MCF 10A (cell line): ENCODE results near the gene STAT4. TPM values are rescaled to one million over a fixed set of nuclear protein-coding genes. Genes with fewer than 3 reads are reported as not detected.

ENCODE experiments used
- BruUV-seq: library from RNA; stranded (reverse); fragments of 400-500 nt; replicated peaks from 2 replicates; lab custom pipeline; 2021; lab: Mats Ljungman, UMichigan
- CTCF ChIA-PET: fragments of 300-600 bp; sonication (Branson Sonifier 250); formaldehyde crosslinking; extraction: SDS; loops from one replicate; lab custom pipeline; 2021; ENCODE audit warnings: antibody characterized with exemption, inconsistent platforms; lab: Yijun Ruan, JAX
- POLR2A ChIA-PET: fragments of 300-600, 350-650 bp; sonication (Branson Sonifier 250); formaldehyde crosslinking; extraction: SDS; loops from one replicate; lab custom pipeline; 2020; ENCODE audit warnings: antibody characterized with exemption, inconsistent platforms; lab: Yijun Ruan, JAX
- DNase-seq: peaks from one replicate; pipeline ENCODE4 v3.0.0-alpha.2; 2018; ENCODE audit not compliant: unreplicated experiment
- H3K27ac Mint-ChIP-seq: one replicate; pipeline ENCODE4 v1.8.0; 2022; ENCODE audit warnings: mild to moderate bottlenecking, low read depth, mixed read lengths; ENCODE audit not compliant: unreplicated experiment
- H3K27me3 Mint-ChIP-seq: one replicate; pipeline ENCODE4 v1.8.0; 2022; ENCODE audit warnings: mixed read lengths; ENCODE audit not compliant: insufficient read depth, unreplicated experiment
- H3K36me3 Mint-ChIP-seq: one replicate; pipeline ENCODE4 v1.8.0; 2022; ENCODE audit warnings: mild to moderate bottlenecking, moderate library complexity, mixed read lengths; ENCODE audit not compliant: insufficient read depth, unreplicated experiment
- H3K4me1 Mint-ChIP-seq: one replicate; pipeline ENCODE4 v1.8.0; 2022; ENCODE audit warnings: mixed read lengths; ENCODE audit not compliant: insufficient read depth, unreplicated experiment
- H3K4me3 Mint-ChIP-seq: one replicate; pipeline ENCODE4 v1.8.0; 2022; ENCODE audit warnings: mild to moderate bottlenecking, moderate library complexity, mixed read lengths; ENCODE audit not compliant: unreplicated experiment
- H3K9me3 Mint-ChIP-seq: one replicate; pipeline ENCODE4 v1.8.0; 2022; ENCODE audit warnings: mixed read lengths; ENCODE audit not compliant: unreplicated experiment
- intact Hi-C: fragments of 100-400 bp; cut with micrococcal nuclease; formaldehyde crosslinking; loops from 2 replicates; pipeline ENCODE4 v1.14.1; 2022
- total RNA-seq: library from RNA; stranded (reverse); gene quantifications from 2 replicates; pipeline ENCODE4 v1.2.3, GENCODE V29; 2022
- TF ChIP-seq, protein P1 (sequence below): fragments of 200-600 bp; IDR thresholded peaks from one replicate; pipeline ENCODE4 v1.8.0; 2022; ENCODE audit warnings: antibody characterized with exemption, mild to moderate bottlenecking; ENCODE audit not compliant: unreplicated experiment

STAT4 gene
- total RNA-seq, 1 experiment from 2014 or later, result 1.4 TPM

- BruUV-seq, result no TSS peak
- POLR2A ChIA-PET, result interaction anchor here (9.8 kb wide), 1 partner anchor 25 kb away, joined by 89 read pairs; no protein-coding TSS in a partner anchor
- CTCF ChIA-PET, result interaction anchor here (1.0 kb wide), 1 partner anchor 9 kb away, joined by 3 read pairs; no protein-coding TSS in a partner anchor
- DNase-seq, result no peak
- Mint-ChIP-seq H3K4me1 (peaks cover 29% of the 10 kb centered on the region), H3K36me3 (no peaks in the 10 kb centered on the region), H3K27me3 (no peaks in the 10 kb centered on the region), H3K27ac (no peak overlapping the region), H3K4me3 (no peak overlapping the region), H3K9me3 (no peaks in the 10 kb centered on the region)
- intact Hi-C loops, result no loop called here
- TF ChIP-seq, protein P1, sequence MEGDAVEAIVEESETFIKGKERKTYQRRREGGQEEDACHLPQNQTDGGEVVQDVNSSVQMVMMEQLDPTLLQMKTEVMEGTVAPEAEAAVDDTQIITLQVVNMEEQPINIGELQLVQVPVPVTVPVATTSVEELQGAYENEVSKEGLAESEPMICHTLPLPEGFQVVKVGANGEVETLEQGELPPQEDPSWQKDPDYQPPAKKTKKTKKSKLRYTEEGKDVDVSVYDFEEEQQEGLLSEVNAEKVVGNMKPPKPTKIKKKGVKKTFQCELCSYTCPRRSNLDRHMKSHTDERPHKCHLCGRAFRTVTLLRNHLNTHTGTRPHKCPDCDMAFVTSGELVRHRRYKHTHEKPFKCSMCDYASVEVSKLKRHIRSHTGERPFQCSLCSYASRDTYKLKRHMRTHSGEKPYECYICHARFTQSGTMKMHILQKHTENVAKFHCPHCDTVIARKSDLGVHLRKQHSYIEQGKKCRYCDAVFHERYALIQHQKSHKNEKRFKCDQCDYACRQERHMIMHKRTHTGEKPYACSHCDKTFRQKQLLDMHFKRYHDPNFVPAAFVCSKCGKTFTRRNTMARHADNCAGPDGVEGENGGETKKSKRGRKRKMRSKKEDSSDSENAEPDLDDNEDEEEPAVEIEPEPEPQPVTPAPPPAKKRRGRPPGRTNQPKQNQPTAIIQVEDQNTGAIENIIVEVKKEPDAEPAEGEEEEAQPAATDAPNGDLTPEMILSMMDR, result no peak
These were observed 46.3 kb upstream of the STAT4 start for GRCh38 chr2:191197096-191197495.

GRCh38 chr2:191195021-191195420 is 44.2 kb upstream of the STAT4 start:
- Mint-ChIP-seq H3K4me3 (no peak overlapping the region), H3K9me3 (no peaks in the 10 kb centered on the region), H3K27ac (peak overlapping the region; percentile 94), H3K4me1 (peaks cover 18% of the 10 kb centered on the region), H3K27me3 (no peaks in the 10 kb centered on the region), H3K36me3 (no peaks in the 10 kb centered on the region)
- TF ChIP-seq, protein P1, result no peak
- intact Hi-C loops, result no loop called here
- ChIA-PET CTCF (interaction anchor here (0.7 to 1.4 kb wide), 3 partner anchors 17 to 327 kb away, joined by 3 to 4 read pairs (median 3); no protein-coding TSS in a partner anchor), POLR2A (interaction anchor here (0.7 to 9.8 kb wide), 4 partner anchors 9 to 128 kb away, joined by 3 to 89 read pairs (median 3); no protein-coding TSS in a partner anchor)
- BruUV-seq, result no TSS peak
- DNase-seq, result peak; percentile 58

DNA sequence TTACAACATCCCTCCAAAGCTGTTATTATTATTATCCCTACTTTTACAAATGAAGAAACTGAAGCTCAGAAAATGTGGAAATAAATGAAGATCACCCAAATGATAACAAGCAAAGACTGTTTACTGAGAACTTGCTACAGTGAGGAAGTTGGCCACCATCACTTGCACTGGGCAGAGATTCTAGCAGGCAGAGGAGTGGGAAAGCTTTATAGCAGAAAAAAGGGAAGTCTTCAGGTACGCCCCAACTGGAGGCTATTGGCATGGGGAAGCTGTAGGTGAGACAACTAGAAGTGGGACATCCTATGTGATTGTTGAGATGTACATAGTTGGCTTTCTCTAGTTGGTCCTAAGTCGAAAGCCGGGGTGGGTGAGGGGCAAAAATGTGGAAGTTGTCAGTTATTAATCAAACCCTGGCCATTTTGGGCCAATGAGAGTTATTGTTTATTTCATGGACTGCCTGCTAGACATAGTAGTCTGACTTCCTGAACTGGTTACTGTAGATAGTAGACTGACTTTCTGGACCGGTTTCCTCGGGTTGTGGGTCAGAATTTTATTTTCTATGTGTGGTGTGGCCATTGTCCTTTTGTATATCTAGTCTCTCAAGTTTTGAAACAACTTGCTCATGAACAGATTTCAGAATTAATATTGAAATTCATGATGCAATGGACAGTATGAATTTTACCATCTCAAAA is 40.2 kb upstream of the STAT4 start:
- no TSS peak for BruUV-seq
- Mint-ChIP-seq H3K4me3 (no peak overlapping the region), H3K27me3 (no peaks in the 10 kb centered on the region), H3K9me3 (no peaks in the 10 kb centered on the region), H3K4me1 (peaks cover 23% of the 10 kb centered on the region), H3K36me3 (no peaks in the 10 kb centered on the region), H3K27ac (no peak overlapping the region)
- ChIA-PET CTCF (interaction anchor here (1.0 to 1.3 kb wide), 3 partner anchors 26 to 149 kb away, joined by 3 read pairs; no protein-coding TSS in a partner anchor), POLR2A (interaction anchor here (0.7 to 2.7 kb wide), 4 partner anchors 12 to 1043 kb away, joined by 3 to 8 read pairs (median 6); no protein-coding TSS in a partner anchor)
- DNase-seq, result no peak
- TF ChIP-seq, protein P1, result no peak
- intact Hi-C loops, result no loop called here

DNA sequence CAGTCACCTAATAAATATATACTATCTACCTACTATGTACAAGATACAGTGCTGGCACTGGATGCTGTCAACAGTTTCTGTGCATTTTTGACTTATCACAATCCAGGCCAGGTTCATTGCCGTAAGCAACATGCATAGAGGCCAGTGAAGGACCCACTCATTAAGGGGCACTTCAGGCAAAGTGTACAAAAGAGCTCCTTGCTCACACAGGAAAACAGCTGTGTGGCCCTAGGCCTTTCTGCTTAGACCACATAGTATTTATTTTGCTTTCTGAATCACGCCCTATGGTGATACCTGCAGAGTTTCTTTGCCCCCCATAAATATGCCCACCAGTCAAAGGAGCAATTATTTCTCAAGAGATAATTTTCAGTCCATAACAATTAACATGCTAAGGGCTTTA is 39.6 kb upstream of the STAT4 start:
- ChIA-PET POLR2A (interaction anchor here (0.7 to 2.7 kb wide), 5 partner anchors 12 to 1044 kb away, joined by 3 to 8 read pairs (median 4); no protein-coding TSS in a partner anchor), CTCF (interaction anchor here (1.0 to 1.3 kb wide), 3 partner anchors 27 to 149 kb away, joined by 3 read pairs; no protein-coding TSS in a partner anchor)
- TF ChIP-seq, protein P1, result no peak
- H3K9me3 Mint-ChIP-seq, result no peaks in the 10 kb centered on the region
- no peaks in the 10 kb centered on the region for H3K27me3 Mint-ChIP-seq
- H3K36me3 Mint-ChIP-seq, result no peaks in the 10 kb centered on the region
- peaks cover 23% of the 10 kb centered on the region for H3K4me1 Mint-ChIP-seq
- intact Hi-C loops, result no loop called here
- H3K4me3 Mint-ChIP-seq, result no peak overlapping the region
- no peak overlapping the region for H3K27ac Mint-ChIP-seq
- no TSS peak for BruUV-seq
- DNase-seq, result no peak
